Naive thymus-derived CD4-positive, alpha-beta T cell (primary cell): ENCODE results near the gene KCNQ2. TPM values are rescaled to one million over a fixed set of nuclear protein-coding genes. Genes with fewer than 3 reads are reported as not detected.

Experiments used
- ATAC-seq: fragments of 150-1000 bp; cut with Tn5 transposase; 2 replicates; pipeline ENCODE4 v1.10.0; 2021; ENCODE audit warnings: mild to moderate bottlenecking, moderate library complexity
- CTCF ChIA-PET: fragments of 350-600 bp; sonication (Branson Sonifier 250); formaldehyde crosslinking; loops from one replicate; lab custom pipeline; 2021; ENCODE audit warnings: antibody characterized with exemption; lab: Charles Lee
- POLR2A ChIA-PET: fragments of 350-600 bp; sonication (Branson Sonifier 250); formaldehyde crosslinking; loops from one replicate; lab custom pipeline; 2021; ENCODE audit warnings: antibody characterized with exemption, inconsistent platforms; lab: Charles Lee
- DNase-seq, 9 donors: peaks; one replicate each; pipeline versions ENCODE4 v3.0.0 to v3.0.0-alpha.2; 2020 to 2022; ENCODE audit warnings: mixed read lengths in 1 of 9
- H3K27ac ChIP-seq: one replicate; pipeline ENCODE4 v1.7.0; 2013; ENCODE audit warnings: mild to moderate bottlenecking, low read depth, low read length, moderate library complexity
- H3K27me3 ChIP-seq, 2 donors: one replicate each; pipeline ENCODE4 v1.7.0; 2013; ENCODE audit warnings: low read length in 2 of 2, mild to moderate bottlenecking in 2 of 2, moderate library complexity in 2 of 2; ENCODE audit not compliant: control insufficient read depth in 2 of 2, insufficient read depth in 2 of 2
- H3K36me3 ChIP-seq, 3 experiments: 1 replicate in 2 of 3; 2 replicates in 1 of 3; pipeline ENCODE4 v1.7.0; 2013; ENCODE audit warnings: low read length in 3 of 3, mild to moderate bottlenecking in 3 of 3, moderate library complexity in 1 of 3; ENCODE audit not compliant: insufficient read depth in 3 of 3, control insufficient read depth in 2 of 3
- H3K4me1 ChIP-seq, 2 donors: one replicate each; pipeline ENCODE4 v1.7.0; 2013; ENCODE audit warnings: low read length in 2 of 2, mild to moderate bottlenecking in 2 of 2, moderate library complexity in 1 of 2; ENCODE audit not compliant: control insufficient read depth in 2 of 2, insufficient read depth in 2 of 2
- H3K4me3 ChIP-seq: 2 replicates; pipeline ENCODE4 v1.7.0; 2013; ENCODE audit warnings: mild to moderate bottlenecking, low read length
- H3K9me3 ChIP-seq, 3 experiments: 1 replicate in 2 of 3; 2 replicates in 1 of 3; pipeline ENCODE4 v1.7.0; 2013; ENCODE audit warnings: low read length in 3 of 3; ENCODE audit not compliant: control insufficient read depth in 2 of 3
- H3K27ac Mint-ChIP-seq, 9 donors: one replicate each; pipeline ENCODE4 v1.8.0; 2020 to 2022; ENCODE audit warnings: mixed read lengths in 9 of 9, mild to moderate bottlenecking in 8 of 9, moderate library complexity in 5 of 9, inconsistent platforms in 2 of 9
- H3K27me3 Mint-ChIP-seq, 5 donors: one replicate each; pipeline ENCODE4 v1.8.0; 2021 to 2022; ENCODE audit warnings: mixed read lengths in 5 of 5, mild to moderate bottlenecking in 1 of 5
- H3K36me3 Mint-ChIP-seq, 5 donors: one replicate each; pipeline ENCODE4 v1.8.0; 2020 to 2022; ENCODE audit warnings: mixed read lengths in 5 of 5, mild to moderate bottlenecking in 3 of 5, inconsistent platforms in 1 of 5
- H3K4me1 Mint-ChIP-seq, 7 donors: one replicate each; pipeline ENCODE4 v1.8.0; 2020 to 2022; ENCODE audit warnings: mixed read lengths in 7 of 7, mild to moderate bottlenecking in 3 of 7, inconsistent platforms in 1 of 7
- H3K4me3 Mint-ChIP-seq, 10 donors: one replicate each; pipeline ENCODE4 v1.8.0; 2020 to 2022; ENCODE audit warnings: mild to moderate bottlenecking in 10 of 10, mixed read lengths in 10 of 10, moderate library complexity in 6 of 10, inconsistent platforms in 2 of 10
- H3K9me3 Mint-ChIP-seq, 11 donors: one replicate each; pipeline ENCODE4 v1.8.0; 2020 to 2022; ENCODE audit warnings: mixed read lengths in 11 of 11, mild to moderate bottlenecking in 4 of 11, inconsistent platforms in 1 of 11, moderate library complexity in 1 of 11
- intact Hi-C, 2 donors: fragments of 100-400 bp; cut with micrococcal nuclease; formaldehyde crosslinking; loops; one replicate each; pipeline ENCODE4 v1.15.1; 2023
- polyA plus RNA-seq, 2 donors: library from polyadenylated mRNA; unstranded; fragments of 300-500 nt; fragmentation: Illumina TruSeq; gene quantifications; one replicate each; pipeline ENCODE4 v1.2.3, GENCODE V29; 2021
- total RNA-seq, 6 experiments: library from RNA in 5 of 6; stranded (reverse) in 5 of 6; gene quantifications; 1 replicate in 5 of 6; 2 replicates in 1 of 6; pipeline ENCODE4 v1.2.3 and lab custom pipeline; 2021 to 2026

The KCNQ2 gene
- total and polyA plus RNA-seq, 7 experiments from 2014 or later, result 0.27 to 0.72 (median 0.30) TPM; not detected in 4

DNA sequence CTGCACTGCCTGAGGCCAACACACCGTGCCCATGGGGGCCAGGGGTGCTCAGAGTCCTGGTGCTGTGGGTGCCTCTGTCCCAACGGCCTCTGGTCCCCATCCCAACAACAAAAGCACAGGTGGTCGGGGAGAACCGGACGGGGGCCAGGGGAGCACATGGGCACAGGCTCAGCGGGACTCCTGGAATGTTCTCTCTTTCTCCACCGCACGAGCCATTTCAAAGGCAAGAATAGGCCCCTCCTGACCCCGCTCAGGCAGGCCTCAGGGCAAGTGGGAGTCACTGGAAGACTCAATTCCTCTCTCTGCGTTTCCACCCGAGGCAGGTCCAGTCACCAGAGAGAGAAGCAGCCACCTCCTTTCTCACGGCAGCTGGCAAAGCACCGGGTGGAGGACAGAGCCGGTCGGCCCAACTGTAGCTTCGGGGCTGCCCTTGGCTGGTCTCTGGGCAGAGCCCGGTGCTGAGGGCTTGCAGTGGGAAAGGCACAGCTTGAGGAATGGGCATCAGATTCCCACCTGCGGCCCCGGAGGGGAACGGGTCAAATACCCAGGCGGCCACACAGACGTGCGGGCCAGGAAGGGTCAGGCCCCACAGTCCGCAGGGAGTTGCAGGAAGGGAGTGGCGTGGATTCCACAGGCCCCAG lies 55.2 kb downstream of the KCNQ2 start:
- POLR2A ChIA-PET, result no interaction called here
- Mint-ChIP-seq H3K4me3 (no peak overlapping the region), H3K36me3 (no peaks in the 10 kb centered on the region), H3K27ac (no peak overlapping the region), H3K9me3 (no peaks in the 10 kb centered on the region), H3K4me1 (peaks cover 0 to 5% (median 1%) of the 10 kb centered on the region in 7 donors), H3K27me3 (peaks cover 0 to 11% (median 4%) of the 10 kb centered on the region in 5 donors)
- intact Hi-C loops, result no loop called here
- H3K4me3 ChIP-seq, result no peak overlapping the region
- no peaks in the 10 kb centered on the region for H3K9me3 ChIP-seq
- ATAC-seq (no peak), DNase-seq (no peak)
- no peak overlapping the region for H3K27ac ChIP-seq
- no peaks in the 10 kb centered on the region for H3K4me1 ChIP-seq
- CTCF ChIA-PET, result no interaction called here
- H3K36me3 ChIP-seq, result no peaks in the 10 kb centered on the region
- H3K27me3 ChIP-seq, result no peaks in the 10 kb centered on the region

DNA sequence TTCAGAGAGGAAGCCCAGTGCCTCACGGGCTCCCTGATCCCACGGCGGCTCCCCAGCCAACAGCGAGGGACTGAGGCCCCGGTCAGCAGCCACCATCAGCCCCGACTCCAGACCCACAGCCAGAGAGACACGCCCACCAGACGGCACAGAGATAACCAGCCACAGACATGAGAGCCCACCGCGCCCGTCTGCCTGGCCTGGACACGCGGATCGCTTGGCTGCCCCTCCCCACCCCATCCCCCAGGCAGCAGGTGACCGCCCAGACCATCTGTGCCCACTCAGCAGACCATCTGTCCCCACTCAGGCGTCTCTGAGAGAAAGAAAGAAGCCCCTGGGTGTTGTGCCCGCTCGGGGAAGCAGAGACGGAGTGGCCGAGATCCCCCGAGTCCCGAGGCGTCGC lies 55.8 kb downstream of the KCNQ2 start:
- peaks cover 0 to 7% (median 4%) of the 10 kb centered on the region in 7 donors for H3K4me1 Mint-ChIP-seq
- peaks cover 0 to 11% (median 4%) of the 10 kb centered on the region in 5 donors for H3K27me3 Mint-ChIP-seq
- Histone ChIP-seq H3K36me3 (no peaks in the 10 kb centered on the region), H3K4me3 (no peak overlapping the region), H3K27me3 (no peaks in the 10 kb centered on the region), H3K27ac (no peak overlapping the region), H3K4me1 (no peaks in the 10 kb centered on the region), H3K9me3 (no peaks in the 10 kb centered on the region)
- ATAC-seq (no peak), DNase-seq (no peak)
- H3K4me3 Mint-ChIP-seq, result no peak overlapping the region
- H3K27ac Mint-ChIP-seq, result no peak overlapping the region
- intact Hi-C loops, result no loop called here
- ChIA-PET CTCF (no interaction called here), POLR2A (no interaction called here)
- H3K9me3 Mint-ChIP-seq, result no peaks in the 10 kb centered on the region
- no peaks in the 10 kb centered on the region for H3K36me3 Mint-ChIP-seq

DNA sequence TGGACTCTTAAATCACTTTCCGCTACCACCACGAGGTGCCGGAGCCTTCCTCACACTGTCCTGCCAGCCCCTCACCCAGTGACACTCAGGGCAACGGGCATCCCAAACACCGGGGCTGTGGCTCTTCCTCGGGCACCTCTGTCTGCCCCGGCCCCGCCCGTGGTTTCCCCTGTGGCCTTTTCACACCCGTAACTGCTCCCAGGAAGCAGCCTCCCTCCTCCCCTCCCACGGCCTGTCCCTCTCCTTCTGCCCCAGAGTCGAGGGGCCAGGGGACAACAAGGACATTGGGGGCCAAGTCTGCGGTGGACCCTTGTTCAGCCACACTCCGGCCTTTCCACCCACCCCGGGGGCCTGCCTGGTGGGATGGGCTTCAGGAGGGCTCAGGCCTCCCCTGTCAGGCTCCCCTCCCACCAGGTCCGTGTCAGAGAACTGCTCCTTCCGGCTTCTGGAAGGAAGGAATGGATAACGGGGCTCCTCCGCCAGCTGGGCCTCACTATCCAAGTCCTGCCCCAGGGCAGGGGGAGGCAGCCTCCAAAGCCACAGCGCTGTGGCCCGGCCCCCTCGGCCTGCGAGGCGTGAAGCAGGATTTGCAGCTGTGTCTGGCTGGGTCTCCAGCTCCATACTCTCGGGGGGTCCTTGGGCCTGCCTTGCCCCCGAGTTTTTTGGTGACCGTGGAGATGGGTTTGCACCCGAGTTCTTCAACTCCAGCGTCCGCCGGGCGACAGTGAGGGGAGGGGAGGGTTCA lies 56.6 kb downstream of the KCNQ2 start:
- H3K4me1 Mint-ChIP-seq, result peaks cover 0 to 9% (median 4%) of the 10 kb centered on the region in 7 donors
- ChIA-PET POLR2A (no interaction called here), CTCF (no interaction called here)
- H3K36me3 Mint-ChIP-seq, result no peaks in the 10 kb centered on the region
- H3K27ac ChIP-seq, result no peak overlapping the region
- no peaks in the 10 kb centered on the region for H3K9me3 Mint-ChIP-seq
- intact Hi-C loops, result no loop called here
- H3K36me3 ChIP-seq, result no peaks in the 10 kb centered on the region
- H3K27me3 Mint-ChIP-seq, result peaks cover 0 to 11% (median 4%) of the 10 kb centered on the region in 5 donors
- H3K4me3 ChIP-seq, result no peak overlapping the region
- no peaks in the 10 kb centered on the region for H3K9me3 ChIP-seq
- H3K4me1 ChIP-seq, result no peaks in the 10 kb centered on the region
- ATAC-seq (no peak), DNase-seq (no peak)
- H3K4me3 Mint-ChIP-seq, result no peak overlapping the region
- H3K27ac Mint-ChIP-seq, result no peak overlapping the region
- H3K27me3 ChIP-seq, result no peaks in the 10 kb centered on the region

DNA sequence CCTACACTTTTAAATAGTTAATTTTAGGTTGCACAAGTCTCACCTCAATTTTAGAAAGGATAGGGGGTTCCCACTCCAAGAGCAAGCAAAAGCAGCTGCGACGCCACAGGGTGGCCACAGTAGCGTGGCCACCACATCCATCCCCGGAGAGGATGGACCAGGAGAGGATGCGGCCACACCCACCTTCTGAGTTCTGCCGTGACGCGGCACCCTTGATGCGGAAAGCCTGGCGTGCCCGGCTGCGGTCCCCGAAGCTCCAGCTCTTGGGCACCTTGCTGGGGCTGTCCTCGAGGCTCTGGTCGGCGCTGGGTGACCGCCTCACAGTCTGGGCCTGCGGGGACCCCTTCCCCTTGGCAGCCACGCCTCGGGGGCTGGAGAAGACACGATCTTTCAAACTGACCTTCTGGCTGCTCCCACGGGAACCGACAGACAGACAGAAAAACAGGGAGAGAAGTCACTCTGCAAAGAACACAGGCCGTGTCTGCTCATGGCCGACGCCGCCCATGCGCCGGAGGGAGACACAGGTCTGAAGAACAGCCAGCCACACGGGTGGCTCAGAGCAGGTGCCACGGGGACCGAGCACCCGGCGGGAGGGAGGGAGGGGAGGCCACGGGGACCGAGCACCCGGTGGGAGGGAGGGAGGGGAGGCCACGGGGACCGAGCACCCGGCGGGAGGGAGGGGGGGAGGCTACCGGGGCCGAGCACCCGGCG lies 57.6 kb downstream of the KCNQ2 start:
- Mint-ChIP-seq H3K36me3 (no peaks in the 10 kb centered on the region), H3K27me3 (peaks cover 0 to 11% (median 4%) of the 10 kb centered on the region in 5 donors), H3K9me3 (no peaks in the 10 kb centered on the region), H3K4me3 (no peak overlapping the region), H3K4me1 (peaks cover 0 to 9% (median 4%) of the 10 kb centered on the region in 7 donors), H3K27ac (no peak overlapping the region)
- Histone ChIP-seq H3K27me3 (no peaks in the 10 kb centered on the region), H3K4me1 (peaks cover 0 to 6% of the 10 kb centered on the region in 2 donors), H3K36me3 (no peaks in the 10 kb centered on the region), H3K4me3 (no peak overlapping the region), H3K27ac (no peak overlapping the region), H3K9me3 (no peaks in the 10 kb centered on the region)
- POLR2A ChIA-PET, result no interaction called here
- intact Hi-C loops, result no loop called here
- ATAC-seq, result no peak
- CTCF ChIA-PET, result no interaction called here
- no peak for DNase-seq

DNA sequence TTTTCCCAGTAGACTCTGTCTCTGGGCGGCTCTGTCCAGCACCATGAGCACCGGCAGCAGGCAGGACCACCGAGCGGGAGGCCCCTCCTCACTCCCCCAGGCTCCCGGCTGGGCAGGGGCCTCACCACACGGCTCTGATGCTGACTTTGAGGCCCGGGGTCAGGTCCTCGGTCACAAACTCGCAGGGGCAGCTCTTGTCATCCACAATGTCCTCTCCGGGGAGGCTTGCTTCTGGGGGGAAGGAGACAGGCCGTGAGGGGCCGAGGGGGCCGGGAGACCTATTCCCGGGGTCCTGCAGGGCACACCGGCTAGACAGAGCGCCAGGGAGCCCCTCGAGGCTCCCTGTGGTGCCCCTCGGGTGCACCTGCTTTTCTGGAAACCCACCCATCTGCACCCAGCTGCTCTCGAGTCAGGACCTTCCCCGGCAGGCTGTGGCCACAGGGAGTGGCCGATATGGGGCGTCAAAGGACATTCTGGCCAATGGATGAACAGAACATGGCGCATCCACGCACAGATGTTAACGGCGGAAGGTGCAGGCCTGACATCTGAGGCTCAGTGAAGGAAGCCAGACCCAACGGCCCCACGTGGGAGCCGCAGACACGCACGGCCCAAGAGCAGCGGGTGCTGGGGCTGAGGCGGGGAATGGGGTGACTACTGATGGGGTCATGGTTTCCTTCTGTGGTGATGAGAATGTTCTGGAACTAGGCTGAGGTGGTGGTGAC lies 58.3 kb downstream of the KCNQ2 start:
- intact Hi-C loops, result no loop called here
- Histone ChIP-seq H3K4me1 (peaks cover 0 to 6% of the 10 kb centered on the region in 2 donors), H3K27me3 (no peaks in the 10 kb centered on the region), H3K27ac (no peak overlapping the region), H3K36me3 (no peaks in the 10 kb centered on the region), H3K4me3 (no peak overlapping the region), H3K9me3 (no peaks in the 10 kb centered on the region)
- peaks cover under 1 to 11% (median 7%) of the 10 kb centered on the region in 7 donors for H3K4me1 Mint-ChIP-seq
- POLR2A ChIA-PET, result no interaction called here
- no peaks in the 10 kb centered on the region for H3K9me3 Mint-ChIP-seq
- no peaks in the 10 kb centered on the region for H3K36me3 Mint-ChIP-seq
- no peak for DNase-seq
- peaks cover 0 to 8% (median 4%) of the 10 kb centered on the region in 5 donors for H3K27me3 Mint-ChIP-seq
- ATAC-seq, result no peak
- no peak overlapping the region for H3K27ac Mint-ChIP-seq
- CTCF ChIA-PET, result no interaction called here
- no peak overlapping the region for H3K4me3 Mint-ChIP-seq

DNA sequence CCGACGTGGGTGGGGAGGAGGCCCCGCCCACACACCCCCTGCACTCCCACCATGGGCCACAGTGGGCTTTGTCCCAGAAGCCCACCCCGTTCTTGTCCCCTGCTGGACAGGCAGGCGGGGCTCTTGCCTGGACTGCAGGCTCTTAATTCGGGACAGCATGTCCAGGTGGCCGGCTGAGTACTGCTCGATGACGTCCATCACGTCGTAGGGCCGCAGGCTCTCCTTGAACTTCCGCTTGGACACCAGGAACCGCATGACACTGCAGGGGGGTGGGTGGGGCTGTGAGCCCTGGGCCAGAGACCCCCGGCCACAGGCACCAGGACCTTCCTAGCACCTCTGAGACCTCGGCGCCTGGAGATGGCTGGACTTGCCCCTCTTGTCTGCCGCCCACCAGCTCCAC lies 59.1 kb downstream of the KCNQ2 start:
- H3K27ac Mint-ChIP-seq, result no peak overlapping the region
- Histone ChIP-seq H3K4me1 (peaks cover 0 to 6% of the 10 kb centered on the region in 2 donors), H3K4me3 (no peak overlapping the region), H3K36me3 (no peaks in the 10 kb centered on the region), H3K9me3 (no peaks in the 10 kb centered on the region), H3K27ac (no peak overlapping the region), H3K27me3 (no peaks in the 10 kb centered on the region)
- H3K4me3 Mint-ChIP-seq, result no peak overlapping the region
- peaks cover 0 to 6% (median 4%) of the 10 kb centered on the region in 5 donors for H3K27me3 Mint-ChIP-seq
- ChIA-PET CTCF (no interaction called here), POLR2A (no interaction called here)
- DNase-seq (no peak), ATAC-seq (no peak)
- intact Hi-C loops, result no loop called here
- no peaks in the 10 kb centered on the region for H3K9me3 Mint-ChIP-seq
- no peaks in the 10 kb centered on the region for H3K36me3 Mint-ChIP-seq
- H3K4me1 Mint-ChIP-seq, result peaks cover 3 to 15% (median 9%) of the 10 kb centered on the region in 7 donors
